ENCODE data around the gene CHMP5.

DNA sequence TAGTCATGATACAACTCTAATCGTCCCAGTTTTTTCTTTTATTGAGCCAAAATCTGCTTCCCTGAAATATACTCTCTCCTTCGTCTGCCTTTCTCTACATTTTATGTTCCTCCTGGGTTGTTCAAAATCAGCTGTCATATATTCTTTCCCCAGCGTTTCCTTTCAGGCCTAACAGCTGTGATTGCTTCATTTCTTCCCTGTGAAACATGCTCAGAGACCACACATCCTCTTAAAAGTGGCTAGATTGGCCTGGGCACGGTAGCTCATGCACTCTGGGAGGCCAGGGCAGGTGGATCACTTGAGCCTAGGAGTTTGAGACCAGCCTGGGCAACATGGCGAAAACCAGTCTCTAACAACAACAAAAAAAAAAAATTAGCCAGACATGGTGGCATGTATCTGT lies 50.5 kb downstream of the CHMP5 start:
- TF ChIP-seq TAF1 (IDR thresholded peaks at IDR 0.05; ENCODE audit: low read depth) = no peak
- TF ChIP-seq, protein P1, sequence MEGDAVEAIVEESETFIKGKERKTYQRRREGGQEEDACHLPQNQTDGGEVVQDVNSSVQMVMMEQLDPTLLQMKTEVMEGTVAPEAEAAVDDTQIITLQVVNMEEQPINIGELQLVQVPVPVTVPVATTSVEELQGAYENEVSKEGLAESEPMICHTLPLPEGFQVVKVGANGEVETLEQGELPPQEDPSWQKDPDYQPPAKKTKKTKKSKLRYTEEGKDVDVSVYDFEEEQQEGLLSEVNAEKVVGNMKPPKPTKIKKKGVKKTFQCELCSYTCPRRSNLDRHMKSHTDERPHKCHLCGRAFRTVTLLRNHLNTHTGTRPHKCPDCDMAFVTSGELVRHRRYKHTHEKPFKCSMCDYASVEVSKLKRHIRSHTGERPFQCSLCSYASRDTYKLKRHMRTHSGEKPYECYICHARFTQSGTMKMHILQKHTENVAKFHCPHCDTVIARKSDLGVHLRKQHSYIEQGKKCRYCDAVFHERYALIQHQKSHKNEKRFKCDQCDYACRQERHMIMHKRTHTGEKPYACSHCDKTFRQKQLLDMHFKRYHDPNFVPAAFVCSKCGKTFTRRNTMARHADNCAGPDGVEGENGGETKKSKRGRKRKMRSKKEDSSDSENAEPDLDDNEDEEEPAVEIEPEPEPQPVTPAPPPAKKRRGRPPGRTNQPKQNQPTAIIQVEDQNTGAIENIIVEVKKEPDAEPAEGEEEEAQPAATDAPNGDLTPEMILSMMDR (IDR thresholded peaks at IDR 0.05; ENCODE audit: poor library complexity, severe bottlenecking) = no peak
- no peak for TF ChIP-seq RAD21 (conservative IDR thresholded peaks at IDR 0.05)
- no peak for TF ChIP-seq EP300 (conservative IDR thresholded peaks at IDR 0.05; ENCODE audit: poor library complexity, severe bottlenecking)
